HEK293T (cell line): ENCODE results near the gene NTMT1.

ENCODE experiments used
- ARNT ChIP-seq: fragments of 450-650 bp; IDR thresholded peaks from 2 replicates; pipeline ENCODE4 v1.6.1; 2017; ENCODE audit warnings: mild to moderate bottlenecking
- BHLHE40 ChIP-seq: fragments of 450-650 bp; IDR thresholded peaks from 2 replicates; pipeline ENCODE4 v1.6.1; 2016; ENCODE audit warnings: mild to moderate bottlenecking, moderate library complexity, borderline replicate concordance
- CTBP1 ChIP-seq: fragments of 450-650 bp; IDR thresholded peaks from 2 replicates; pipeline ENCODE4 v1.6.1; 2016; ENCODE audit warnings: borderline replicate concordance
- FOXA1 ChIP-seq: fragments of 450-650 bp; IDR thresholded peaks from 2 replicates; pipeline ENCODE4 v1.6.1; 2016; ENCODE audit warnings: mild to moderate bottlenecking
- FOXM1 ChIP-seq: fragments of 450-650 bp; IDR thresholded peaks from 2 replicates; pipeline ENCODE4 v1.6.1; 2017; ENCODE audit warnings: mild to moderate bottlenecking, borderline replicate concordance
- HDGF ChIP-seq: fragments of 450-650 bp; IDR thresholded peaks from 2 replicates; pipeline ENCODE4 v1.6.1; 2017; ENCODE audit warnings: antibody characterized with exemption, borderline replicate concordance
- LEF1 ChIP-seq: fragments of 450-650 bp; IDR thresholded peaks from 2 replicates; pipeline ENCODE4 v1.6.1; 2017; ENCODE audit warnings: mild to moderate bottlenecking, borderline replicate concordance
- NFRKB ChIP-seq: fragments of 450-650 bp; IDR thresholded peaks from 2 replicates; pipeline ENCODE4 v1.6.1; 2016; ENCODE audit warnings: mild to moderate bottlenecking, moderate library complexity
- SP1 ChIP-seq: fragments of 450-650 bp; IDR thresholded peaks from 2 replicates; pipeline ENCODE4 v1.6.1; 2017
- SUZ12 ChIP-seq: fragments of 450-650 bp; IDR thresholded peaks from 2 replicates; pipeline ENCODE4 v1.6.1; 2016; ENCODE audit warnings: mild to moderate bottlenecking
- TARDBP ChIP-seq: fragments of 450-650 bp; IDR thresholded peaks from 2 replicates; pipeline ENCODE4 v1.6.1; 2016
- TF ChIP-seq, protein P1 (sequence below): fragments of 450-650 bp; IDR thresholded peaks from 2 replicates; pipeline ENCODE4 v1.6.1; 2016

DNA sequence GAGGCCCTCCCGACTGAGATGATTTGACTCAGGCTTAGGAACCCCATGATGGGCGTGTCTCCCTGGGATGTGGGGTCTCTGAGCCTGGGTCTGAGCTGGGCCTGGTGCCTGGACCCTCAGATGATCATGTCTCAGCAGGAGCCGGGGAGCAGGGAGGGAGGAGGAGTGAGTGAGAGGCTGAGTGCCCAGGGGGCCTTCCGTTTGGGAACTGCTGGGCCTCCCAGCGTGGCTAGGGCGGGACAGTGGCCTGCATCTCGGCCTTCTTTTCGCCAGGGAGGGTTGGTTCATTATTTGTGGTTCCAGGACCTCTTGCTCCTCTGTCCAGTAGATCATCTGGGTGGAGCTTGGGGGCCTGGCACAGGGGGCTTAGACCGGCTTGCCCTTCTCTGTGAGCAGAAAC is 45.1 kb downstream of the NTMT1 start:
- TF ChIP-seq ARNT = no peak
- TF ChIP-seq FOXM1 = no peak
- no peak for TF ChIP-seq NFRKB
- no peak for TF ChIP-seq BHLHE40
- no peak for TF ChIP-seq SUZ12
- TF ChIP-seq LEF1 = no peak
- no peak for TF ChIP-seq TARDBP
- no peak for TF ChIP-seq SP1
- no peak for TF ChIP-seq FOXA1
- TF ChIP-seq HDGF = no peak
- TF ChIP-seq CTBP1 = no peak
- TF ChIP-seq, protein P1, sequence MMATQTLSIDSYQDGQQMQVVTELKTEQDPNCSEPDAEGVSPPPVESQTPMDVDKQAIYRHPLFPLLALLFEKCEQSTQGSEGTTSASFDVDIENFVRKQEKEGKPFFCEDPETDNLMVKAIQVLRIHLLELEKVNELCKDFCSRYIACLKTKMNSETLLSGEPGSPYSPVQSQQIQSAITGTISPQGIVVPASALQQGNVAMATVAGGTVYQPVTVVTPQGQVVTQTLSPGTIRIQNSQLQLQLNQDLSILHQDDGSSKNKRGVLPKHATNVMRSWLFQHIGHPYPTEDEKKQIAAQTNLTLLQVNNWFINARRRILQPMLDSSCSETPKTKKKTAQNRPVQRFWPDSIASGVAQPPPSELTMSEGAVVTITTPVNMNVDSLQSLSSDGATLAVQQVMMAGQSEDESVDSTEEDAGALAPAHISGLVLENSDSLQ = no peak
